NCI-H345 (cell line): ENCODE data around the gene ACYP2.
"Not testable (repeated sequence)": the region's sequence is repeated elsewhere in the genome, so short reads cannot be mapped to it uniquely, and the experiment has no call there.

Experiments
- DNase-seq: peaks from one replicate; lab custom pipeline; 2025; lab: John Stamatoyannopoulos, UW

The ACYP2 gene

GRCh38 chr2:54227798-54228197, 112.4 kb downstream of the ACYP2 start:
- DNase-seq = no peak

- no peak for DNase-seq
Measured at GRCh38 chr2:54228945-54229344, 113.5 kb downstream of the ACYP2 start.

- no peak for DNase-seq
Measured at GRCh38 chr2:54233832-54234649, 118.6 kb downstream of the ACYP2 start.

- no peak for DNase-seq
Measured at GRCh38 chr2:54237428-54237827, 122.0 kb downstream of the ACYP2 start.

GRCh38 chr2:54239427-54239826, 124.0 kb downstream of the ACYP2 start:
- no peak for DNase-seq

- no peak for DNase-seq
Measured at GRCh38 chr2:54240515-54241469, 125.4 kb downstream of the ACYP2 start.

- DNase-seq = no peak
Measured at GRCh38 chr2:54247115-54247514, 131.7 kb downstream of the ACYP2 start.

GRCh38 chr2:54249629-54250028, 134.2 kb downstream of the ACYP2 start:
- no peak for DNase-seq

GRCh38 chr2:54254180-54254579, 138.8 kb downstream of the ACYP2 start:
- DNase-seq = no peak

- no peak for DNase-seq
Measured at GRCh38 chr2:54255230-54256090, 140.0 kb downstream of the ACYP2 start.

- no peak for DNase-seq
Measured at GRCh38 chr2:54256091-54256694, 140.8 kb downstream of the ACYP2 start, which contains the start of gene TSPYL6. TSS of gene TSPYL6 (minus strand) at chr2:54256229. CDS start at chr2:54256151, 78 bp downstream.

- no peak for DNase-seq
Measured at GRCh38 chr2:54258166-54258565, 142.8 kb downstream of the ACYP2 start.

- no peak for DNase-seq
Measured at GRCh38 chr2:54259413-54260240, 144.2 kb downstream of the ACYP2 start.

GRCh38 chr2:54260241-54260595, 144.8 kb downstream of the ACYP2 start:
- DNase-seq = no peak

GRCh38 chr2:54261537-54261936, 146.1 kb downstream of the ACYP2 start:
- no peak for DNase-seq

- no peak for DNase-seq
Measured at GRCh38 chr2:54262015-54262765, 146.8 kb downstream of the ACYP2 start.

- DNase-seq = not testable (repeated sequence)
Measured at GRCh38 chr2:54265081-54265480, 149.7 kb downstream of the ACYP2 start.

GRCh38 chr2:54267577-54267976, 152.2 kb downstream of the ACYP2 start:
- DNase-seq = no peak

- no peak for DNase-seq
Measured at GRCh38 chr2:54271189-54271588, 155.8 kb downstream of the ACYP2 start.
